IPS DF 4.7 (cell line): Measurements from ENCODE around the gene PAX7.
A peak's percentile ranks its signal among the peaks of the same experiment; 100 is the strongest.
"Not testable (repeated sequence)": the region's sequence is repeated elsewhere in the genome, so short reads cannot be mapped to it uniquely, and the experiment has no call there.

Source experiments
- DNase-seq: peaks from one replicate; pipeline ENCODE4 v3.0.0-alpha.2; 2013; ENCODE audit warnings: low spot score; ENCODE audit errors: extremely low read depth

Gene PAX7

DNA sequence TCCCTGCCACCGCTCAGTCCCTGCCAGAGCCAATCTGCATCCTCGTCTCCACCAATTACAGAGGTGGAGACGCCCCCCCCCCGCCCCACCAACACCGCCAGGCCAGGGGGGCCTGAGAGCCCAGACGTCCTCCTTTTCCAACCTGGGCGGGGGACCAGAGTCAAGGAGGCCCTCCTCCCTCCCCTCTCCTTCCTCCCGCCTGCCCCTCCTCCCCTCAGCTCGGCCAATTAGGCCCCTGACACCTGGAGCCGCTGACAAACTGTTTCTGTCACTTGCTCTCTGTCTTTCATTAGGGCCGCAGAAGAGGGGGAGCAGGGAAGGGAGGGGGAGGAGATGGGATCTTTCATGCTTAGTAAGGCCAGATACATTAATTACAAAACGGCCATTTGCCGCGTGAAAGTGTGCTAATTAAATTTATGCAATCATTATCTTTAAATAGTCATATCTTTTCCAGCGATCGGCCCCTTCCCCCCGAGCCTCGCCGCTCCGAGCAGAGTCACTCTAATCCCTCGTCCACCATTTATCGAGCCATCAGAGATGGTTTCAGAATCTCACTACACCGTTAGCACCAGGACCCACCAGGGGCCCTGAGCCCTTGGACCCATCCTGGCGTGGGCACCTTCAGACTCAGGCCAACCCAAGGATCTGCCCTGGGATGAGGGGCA, 94.7 kb downstream of the PAX7 start:
- DNase-seq, result no peak

DNA sequence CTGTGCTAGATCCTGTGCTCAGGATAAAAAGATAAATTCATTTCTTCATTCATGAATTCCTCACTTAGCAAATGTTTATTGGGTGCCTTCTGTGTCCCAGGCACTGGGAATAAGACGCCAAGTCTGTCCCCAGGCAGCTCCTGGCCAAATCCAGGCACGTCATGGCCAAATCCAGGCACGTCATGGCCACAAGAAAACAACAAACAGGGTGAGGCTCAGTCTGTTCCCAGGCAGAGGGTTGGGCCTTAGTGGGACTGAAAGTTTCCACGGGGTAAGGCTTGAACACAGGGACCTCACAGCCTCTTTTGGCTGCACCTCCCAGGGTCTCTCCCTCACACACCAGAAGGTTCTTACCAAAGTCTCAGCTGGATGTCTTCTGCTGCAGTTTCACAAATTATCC, 95.7 kb downstream of the PAX7 start:
- DNase-seq, result no peak

DNA sequence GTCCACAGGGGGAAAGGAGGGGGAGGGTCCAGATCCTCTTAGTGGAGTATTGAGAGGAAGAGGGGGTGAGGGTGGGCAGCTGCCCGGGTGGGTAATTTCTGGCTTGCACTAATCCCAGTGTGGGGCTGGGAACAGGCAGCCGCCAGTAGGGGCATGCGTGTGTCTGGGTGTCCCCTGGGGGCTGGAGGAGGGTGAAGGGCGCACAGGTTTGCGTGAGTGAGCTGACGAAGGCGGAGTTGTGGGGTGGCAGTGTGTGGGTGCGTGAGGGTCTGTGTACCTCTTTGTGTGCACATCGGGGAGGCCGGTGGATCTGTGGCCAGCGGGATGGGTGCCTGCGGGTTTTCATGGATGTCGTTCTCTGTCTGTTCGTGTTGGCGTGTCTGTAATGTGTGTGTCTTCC, 97.3 kb downstream of the PAX7 start:
- no peak for DNase-seq

DNA sequence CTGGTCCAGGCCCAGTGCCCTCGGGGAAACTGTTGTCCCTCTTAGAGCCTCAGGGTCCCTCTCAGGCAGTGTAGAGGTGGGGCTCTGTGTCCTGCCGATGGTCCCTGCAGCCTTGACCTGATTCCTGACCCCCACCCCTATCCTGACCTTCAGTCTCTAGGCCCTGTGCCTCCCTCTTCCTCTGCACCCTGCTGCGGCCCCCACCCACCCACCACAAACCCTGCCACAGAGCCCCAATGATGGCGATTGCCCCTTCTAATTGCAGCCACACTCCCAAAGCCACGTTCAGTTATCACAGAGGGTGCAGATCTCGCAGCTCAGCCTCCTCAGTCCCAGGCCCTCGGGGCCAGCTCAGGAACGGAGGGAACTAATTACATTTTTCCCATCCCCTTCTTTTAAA, 99.7 kb downstream of the PAX7 start:
- DNase-seq, result no peak

DNA sequence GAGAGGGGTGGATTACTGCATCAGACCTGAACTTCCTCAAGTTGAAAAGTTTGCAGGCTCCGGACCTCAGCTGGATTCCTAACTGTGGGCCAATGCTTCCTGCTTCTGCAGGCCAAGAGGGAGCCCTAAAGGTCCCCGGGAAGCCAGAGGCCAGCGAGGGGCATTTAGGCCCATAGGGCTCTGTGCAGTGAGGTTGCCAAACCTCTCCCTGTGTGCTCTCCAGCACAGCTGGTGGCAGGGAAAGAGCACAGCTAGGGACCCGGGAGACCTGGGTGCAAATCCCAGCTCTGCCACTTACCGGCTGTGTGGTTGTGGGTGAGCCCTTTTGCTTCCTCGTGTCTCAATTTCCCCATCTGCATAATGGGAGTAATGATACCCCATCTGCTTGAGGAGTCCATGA, 100.5 kb downstream of the PAX7 start:
- DNase-seq, result no peak

DNA sequence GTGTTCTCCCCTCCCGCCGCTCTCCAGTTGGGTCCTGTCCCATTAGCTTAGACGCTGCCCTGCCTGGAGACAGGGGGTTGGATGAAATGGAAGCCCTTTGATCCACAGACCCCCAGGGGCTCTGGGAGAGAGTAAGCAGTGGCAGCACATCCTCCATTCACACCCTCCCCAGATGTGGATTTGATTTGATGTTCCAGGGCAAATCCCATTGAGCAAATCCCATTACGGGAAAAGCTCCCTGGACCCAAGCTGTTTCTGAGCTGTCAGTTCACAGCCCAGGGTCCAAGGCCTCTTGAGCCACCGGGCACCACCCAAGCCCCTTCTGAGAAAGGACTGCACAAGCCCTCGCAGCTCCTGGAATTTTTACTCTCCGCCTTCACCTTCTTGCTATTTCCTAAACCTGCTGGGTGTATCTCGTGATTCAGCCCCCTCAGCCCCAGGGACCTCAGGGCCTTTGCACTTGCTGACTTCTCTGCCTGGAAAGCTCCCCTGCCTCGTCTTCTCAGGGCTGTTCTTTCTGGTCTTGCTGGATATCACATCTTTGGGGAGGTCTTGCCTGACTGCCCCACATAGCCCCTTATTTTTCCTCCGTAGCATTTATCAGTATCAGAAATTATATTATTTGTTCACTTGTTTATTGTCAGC, 101.1 kb downstream of the PAX7 start:
- no peak for DNase-seq

DNA sequence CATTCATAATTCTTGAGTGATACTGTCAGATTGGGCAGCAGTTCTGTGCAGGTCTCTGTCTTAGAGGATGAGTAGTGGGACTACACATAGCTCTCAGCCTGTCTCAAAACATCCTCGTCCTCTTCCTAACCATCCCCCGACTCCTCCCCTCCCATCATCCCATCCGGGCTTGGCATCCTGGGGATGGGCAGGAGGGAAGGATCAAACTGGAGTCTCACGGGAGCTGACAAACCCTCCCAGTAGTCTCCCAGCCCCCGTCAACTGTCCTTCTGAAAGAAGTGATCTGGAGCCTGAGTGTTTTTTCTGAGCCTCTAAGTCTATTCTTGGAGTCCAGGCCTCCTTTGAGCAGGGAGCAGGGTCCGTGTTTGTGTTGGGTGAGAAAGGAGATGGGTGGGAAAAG, 102.0 kb downstream of the PAX7 start:
- DNase-seq, result no peak

DNA sequence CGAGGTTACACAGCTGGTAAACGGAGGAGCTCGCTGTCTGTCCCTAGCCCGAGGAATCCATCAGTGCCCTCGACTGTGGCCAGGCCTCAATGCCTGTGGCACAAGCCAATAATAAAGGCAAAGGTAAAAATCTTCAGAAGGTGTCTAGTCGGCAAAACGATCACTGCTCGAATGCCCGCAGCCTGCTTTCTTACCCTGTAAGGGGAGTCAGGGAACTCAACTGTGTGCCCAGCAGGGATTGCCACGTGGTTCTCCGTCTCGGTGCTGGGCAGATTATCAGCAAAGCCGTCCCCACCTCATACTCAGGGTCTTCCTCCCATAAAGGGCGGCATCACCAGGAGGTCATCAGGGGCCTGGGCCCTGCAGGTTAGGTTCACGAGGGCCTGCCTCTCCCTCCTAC, 103.4 kb downstream of the PAX7 start:
- no peak for DNase-seq

DNA sequence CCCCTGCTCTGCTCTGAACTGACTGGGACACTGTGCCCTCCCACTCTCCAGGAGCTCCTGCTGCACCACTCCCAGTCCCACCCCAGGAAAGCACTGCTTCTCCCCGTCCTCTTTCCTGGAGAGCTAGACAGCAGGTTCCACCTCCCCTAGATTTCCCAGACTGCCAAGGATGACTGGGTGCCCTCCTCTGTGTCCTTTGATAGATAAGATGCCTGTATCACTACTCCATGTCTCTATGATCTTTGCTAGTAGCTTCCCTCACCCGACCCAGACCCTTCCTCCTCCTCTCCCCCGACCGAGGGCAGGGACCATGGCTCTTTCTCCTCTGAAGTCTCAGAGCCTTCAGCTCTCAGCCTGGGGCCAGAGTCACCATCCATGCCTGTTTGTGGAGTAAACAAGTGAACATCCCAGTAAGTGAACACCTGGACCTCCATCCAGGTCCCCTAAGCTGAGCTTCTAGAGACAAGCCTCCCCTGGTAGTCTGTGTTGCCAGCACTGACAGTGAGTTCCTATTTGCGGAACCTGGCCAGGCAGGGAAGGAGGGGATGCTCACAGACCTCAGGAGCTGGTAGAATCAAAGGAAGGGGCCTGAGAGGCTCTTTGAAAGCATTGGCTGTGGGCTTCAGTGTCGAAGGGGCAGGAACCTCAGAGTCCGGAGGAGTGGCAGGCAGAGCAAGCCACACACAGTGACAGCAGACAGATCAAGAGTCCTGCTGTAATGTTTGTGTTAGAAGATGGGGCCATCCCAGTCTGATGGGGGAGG, 104.0 kb downstream of the PAX7 start:
- no peak for DNase-seq

DNA sequence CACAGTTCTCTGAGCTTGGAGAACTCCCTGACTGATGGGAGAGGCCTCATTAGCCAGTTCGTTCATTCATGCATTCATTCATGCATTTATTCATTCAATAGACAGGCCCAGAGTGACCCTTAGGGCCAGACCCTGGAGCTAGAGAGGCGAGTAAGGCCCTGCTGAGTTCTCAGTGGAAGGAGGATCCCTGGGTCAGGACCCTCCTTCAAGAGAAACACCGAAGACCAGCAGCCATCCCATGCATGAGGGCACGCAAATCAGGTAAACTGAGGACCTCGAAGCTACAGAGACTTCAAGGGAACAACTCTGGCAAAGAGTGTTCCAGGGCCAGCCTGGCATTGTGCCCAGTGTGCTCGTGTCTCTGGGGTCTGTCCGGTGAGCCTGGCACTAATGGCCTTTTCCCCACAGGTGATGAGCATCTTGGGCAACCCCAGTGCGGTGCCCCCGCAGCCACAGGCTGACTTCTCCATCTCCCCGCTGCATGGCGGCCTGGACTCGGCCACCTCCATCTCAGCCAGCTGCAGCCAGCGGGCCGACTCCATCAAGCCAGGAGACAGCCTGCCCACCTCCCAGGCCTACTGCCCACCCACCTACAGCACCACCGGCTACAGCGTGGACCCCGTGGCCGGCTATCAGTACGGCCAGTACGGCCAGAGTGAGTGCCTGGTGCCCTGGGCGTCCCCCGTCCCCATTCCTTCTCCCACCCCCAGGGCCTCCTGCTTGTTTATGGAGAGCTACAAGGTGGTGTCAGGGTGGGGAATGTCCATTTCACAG, 104.8 kb downstream of the PAX7 start:
- DNase-seq, result no peak

DNA sequence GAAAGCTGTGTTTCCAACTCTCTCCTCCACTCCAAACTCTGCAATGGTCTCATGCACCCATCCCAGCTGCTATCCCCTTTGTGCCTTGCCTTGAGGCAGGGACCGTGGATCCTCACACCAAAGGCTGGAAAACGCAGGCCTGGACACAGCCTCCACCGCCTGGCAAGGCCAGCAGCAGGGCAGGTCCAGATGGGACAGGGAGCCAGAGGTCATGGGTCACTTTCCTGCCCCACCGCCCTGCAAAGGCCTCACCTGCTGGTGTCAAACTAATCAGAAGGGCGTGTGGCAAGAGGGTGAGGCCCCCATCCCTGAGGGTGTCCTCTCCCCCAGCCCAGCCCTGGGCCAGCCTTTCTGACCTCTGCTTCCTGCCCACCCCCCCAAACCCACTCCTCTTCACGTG, 106.3 kb downstream of the PAX7 start:
- no peak for DNase-seq

DNA sequence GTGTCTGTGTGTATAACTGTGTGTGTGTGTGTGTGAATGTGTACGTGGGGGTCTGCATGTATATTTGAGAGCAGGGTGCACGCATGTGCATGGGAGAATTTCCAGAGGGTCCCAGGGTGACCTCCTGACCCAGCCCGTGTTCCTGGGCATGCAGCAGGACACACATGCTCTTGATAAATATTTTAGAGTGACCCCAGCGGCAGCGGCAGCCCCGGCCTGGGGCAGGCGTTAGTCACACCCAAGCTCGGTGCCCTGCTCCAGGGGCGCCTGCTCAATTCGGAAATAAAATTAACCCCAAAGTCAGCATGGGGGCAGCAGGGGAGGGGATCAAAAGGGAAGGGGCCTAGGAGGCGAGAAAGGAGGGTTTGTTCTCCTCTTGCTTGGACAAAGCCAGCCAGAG, 107.5 kb downstream of the PAX7 start:
- no peak for DNase-seq

DNA sequence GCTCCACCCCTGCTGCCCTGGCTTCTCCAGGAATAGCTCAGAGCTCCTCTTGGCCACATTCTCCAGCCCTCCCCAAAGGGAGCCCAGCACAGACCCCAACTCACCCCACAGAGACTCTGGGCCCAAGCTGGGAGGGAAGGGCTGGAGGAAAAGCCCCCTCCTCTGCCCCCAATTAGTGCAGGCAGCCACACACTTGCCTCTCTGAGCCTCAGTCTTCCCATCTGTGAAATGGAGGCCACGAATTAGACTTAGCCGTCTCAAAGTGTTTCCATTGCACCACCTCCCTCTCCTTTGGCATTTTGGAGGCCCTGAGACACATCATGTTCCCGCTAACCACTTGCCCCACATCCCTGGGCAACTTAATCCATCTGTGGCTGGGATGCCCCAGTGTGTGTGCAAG, 108.0 kb downstream of the PAX7 start:
- DNase-seq, result no peak

DNA sequence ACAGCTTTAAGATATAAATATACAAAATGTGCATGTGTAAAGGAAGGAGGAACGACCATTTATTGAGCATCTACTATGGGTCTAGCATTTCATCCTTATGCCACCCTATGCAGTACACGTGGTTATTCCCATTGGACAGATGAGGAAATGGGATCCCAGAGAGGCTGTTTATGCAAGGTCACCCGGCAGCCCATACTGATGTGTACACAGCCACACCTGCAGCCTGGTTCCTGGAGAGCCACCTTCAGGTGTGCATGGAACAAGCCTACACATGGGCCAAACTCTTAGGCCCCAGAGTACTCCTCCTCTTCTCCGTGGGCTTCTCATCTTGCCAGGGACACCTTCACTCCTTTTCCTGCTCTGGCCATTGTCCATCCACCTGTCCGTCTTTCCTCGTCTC, 108.8 kb downstream of the PAX7 start:
- no peak for DNase-seq

DNA sequence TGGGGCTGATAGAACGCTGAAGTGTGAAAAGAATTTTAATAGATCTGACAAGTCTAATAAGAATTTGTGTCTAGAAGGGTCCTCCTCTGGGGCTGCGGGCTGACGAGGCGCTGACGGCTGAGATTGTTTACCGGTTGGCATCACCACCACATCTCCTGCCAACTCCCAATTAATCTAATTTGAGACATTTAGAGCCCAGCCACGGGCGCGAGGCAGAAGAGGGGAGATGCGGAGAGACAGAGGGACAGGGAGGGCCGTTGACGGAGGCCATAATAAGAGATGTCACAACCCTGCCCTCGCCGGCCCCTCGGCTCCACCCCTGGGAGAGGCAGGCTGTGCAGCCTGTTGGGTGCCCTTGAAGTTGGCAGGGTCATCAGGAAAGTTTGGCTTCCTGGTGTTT, 109.3 kb downstream of the PAX7 start:
- DNase-seq, result no peak

DNA sequence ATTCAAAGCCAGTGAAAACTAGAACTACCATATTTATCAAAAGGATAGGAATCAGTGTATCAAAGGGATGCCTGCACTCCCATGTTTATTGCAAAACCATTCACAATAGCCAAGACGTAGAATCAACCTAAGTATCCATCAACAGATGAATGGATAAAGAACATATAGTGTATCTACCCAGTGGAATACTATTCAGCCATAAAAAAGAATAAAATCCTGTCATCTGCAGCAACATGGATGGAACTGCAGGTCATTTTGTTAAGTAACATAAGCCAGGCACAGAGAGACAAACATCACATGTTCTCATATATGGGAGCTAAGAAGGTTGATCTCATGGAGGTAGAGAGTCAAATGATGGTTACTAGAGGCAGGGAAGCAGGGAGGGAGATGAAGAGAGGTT, 110.0 kb downstream of the PAX7 start:
- DNase-seq, result no peak

DNA sequence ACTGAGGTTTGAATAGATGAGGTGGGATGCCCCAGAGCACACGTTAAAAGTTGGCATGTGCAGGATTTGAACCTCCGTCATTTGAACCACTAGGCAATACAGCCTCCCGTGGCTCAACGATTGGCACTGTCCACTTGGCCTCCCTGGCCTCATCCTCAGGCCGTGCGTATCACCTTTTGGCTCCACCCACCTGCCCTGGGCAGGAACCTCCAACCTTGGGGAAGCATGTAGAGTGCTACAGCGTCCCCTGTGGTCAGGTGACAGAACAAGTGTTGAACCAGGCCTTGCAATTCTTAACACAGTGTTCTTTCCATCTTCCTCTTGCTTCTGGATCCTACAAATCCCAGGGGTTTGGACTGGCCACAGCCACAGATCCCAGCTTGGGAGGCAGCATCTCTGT, 112.6 kb downstream of the PAX7 start:
- DNase-seq, result peak; percentile 68

DNA sequence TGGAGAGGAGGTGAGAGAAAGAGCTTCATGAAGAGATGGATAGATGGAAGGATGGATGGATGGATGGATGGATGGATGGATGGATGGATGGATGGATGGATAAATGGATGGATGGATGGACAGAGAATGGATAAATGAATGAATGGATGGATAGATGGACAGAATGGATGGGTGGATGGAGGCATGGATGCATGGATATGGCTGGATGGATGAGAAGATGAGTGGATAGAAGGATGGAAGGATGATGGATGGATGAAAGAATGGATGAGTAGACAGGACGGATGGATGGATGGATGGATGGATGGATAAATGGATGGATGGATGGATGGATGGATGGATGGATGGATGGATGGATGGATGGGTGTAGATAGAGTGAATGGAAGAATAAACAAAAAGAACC, 113.7 kb downstream of the PAX7 start:
- not testable (repeated sequence) for DNase-seq

DNA sequence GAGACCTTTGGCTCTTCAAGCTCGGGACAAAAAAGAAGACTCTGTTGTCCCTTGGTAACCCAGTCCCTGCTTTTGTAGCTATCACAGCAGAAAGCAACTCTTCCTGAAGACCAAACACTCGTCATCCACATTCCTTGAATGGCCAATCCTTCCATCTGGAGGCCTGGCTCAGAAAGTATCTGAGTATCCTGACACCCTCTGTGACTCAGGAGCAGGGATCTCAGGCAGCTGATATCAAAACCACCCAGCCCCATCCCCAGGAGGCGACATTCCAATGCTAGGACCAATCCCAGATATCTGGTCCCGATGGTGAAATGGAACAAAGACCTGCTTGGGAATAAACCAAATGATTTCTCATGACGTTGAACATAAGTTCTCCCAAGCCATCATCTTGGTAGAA, 116.3 kb downstream of the PAX7 start:
- no peak for DNase-seq

DNA sequence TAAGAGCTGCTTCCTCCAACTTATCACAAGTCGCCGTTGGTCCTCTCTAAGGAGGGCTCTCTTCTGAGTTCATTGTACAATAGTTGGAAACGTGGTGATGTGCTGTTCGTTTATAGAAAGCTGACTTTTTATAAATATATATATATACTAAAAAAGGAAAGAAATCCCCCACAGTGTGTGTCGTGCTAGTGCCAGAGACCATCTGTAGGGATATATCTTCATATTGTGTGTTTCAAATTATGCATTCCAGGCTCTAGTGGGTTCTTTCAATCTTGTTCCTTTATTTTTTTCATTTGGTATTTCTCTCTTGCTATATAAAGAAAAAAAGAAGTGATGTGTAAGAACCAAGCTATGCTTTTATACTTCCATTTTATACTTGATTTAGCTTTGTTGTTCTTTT, 117.0 kb downstream of the PAX7 start:
- no peak for DNase-seq

DNA sequence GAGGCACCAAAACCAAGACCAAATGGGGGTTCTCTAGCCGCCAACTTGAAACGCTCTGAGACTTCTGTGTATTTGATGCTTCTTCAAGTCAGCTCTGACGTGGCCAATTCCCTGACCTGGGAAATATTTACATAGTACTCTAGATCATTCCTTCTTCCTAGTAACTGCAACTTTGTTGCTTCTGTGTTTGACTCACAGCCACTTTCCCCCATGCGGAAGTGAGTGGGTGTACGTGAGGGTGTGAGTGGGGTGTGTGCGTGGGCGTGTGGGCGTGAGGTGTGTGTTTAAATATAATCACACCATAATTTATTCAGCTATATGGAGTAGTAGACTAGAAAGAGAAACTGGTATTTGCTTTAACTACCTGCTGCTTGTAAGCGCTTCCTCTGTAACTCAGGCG, 117.8 kb downstream of the PAX7 start:
- no peak for DNase-seq

DNA sequence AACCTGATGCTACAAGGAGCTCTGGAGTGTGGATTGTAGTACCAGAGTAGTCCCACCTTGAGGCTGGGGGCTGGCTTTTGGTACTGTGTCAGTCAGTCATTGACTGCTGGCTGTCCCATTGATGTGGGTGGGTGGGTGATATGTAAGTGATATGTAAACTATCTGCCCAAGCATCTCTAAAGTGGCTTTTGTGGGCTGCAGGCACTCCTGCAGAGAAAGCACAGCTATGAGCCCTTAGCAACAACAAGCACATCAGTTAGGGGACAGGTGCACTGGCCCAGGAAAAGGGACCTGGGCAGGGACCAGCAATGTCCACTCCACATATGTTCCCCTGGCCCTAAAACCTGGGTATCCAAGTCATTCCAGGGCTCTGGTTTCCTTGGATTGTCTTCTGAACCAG, 118.9 kb downstream of the PAX7 start:
- no peak for DNase-seq
